ENCODE measurements around the gene LY86. TPM values are rescaled to one million over a fixed set of nuclear protein-coding genes. Genes with fewer than 3 reads are reported as not detected.

Gene LY86
- total and polyA plus RNA-seq, 9 of the 15 experiments (the other 6 are each of a cell fraction or from before 2014, with no cell fraction given) = 0.08 to 0.20 TPM; not detected in 7

- intact Hi-C loops (cut with micrococcal nuclease) (loop anchor here (1.0 kb wide), 1 partner anchor 20 kb away; no protein-coding TSS in a partner anchor), in situ Hi-C loops (cut with MboI) (loop anchor here (25.0 kb wide), 1 partner anchor 540 kb away; no protein-coding TSS in a partner anchor)
- no peak overlapping the region for H3K4me3 ChIP-seq
- H2AFZ ChIP-seq (ENCODE audit: low read depth, low read length) = peak overlapping the region; percentile 87
- H4K20me1 ChIP-seq (replicated peaks; ENCODE audit: control insufficient read depth, insufficient read depth, low read length) = no peaks in the 10 kb centered on the region
- no peaks in the 10 kb centered on the region for H3K9me1 ChIP-seq (ENCODE audit: control insufficient read depth, insufficient read depth, low read length)
- no TSS peak for BruUV-seq (replicated peaks)
- H3K79me2 ChIP-seq (ENCODE audit: control insufficient read depth, insufficient read depth, low read length) = no peaks in the 10 kb centered on the region
- no peak overlapping the region for H3K27ac ChIP-seq (ENCODE audit: extremely low read depth, low read depth, low read length)
- CTCF ChIA-PET (ENCODE audit: low intra/inter-chr PET ratio) = interaction anchor here (0.6 to 1.0 kb wide), 2 partner anchors 21 to 539 kb away, joined by 3 to 4 read pairs; no protein-coding TSS in a partner anchor
- FAIRE-seq (no peak), ATAC-seq (no peak), DNase-seq (ENCODE audit: extremely low read depth in 1 of 4, low spot score in 3 of 4) (no peak)
- no peaks in the 10 kb centered on the region; a peak in 1 of 5 replicates for H3K27me3 ChIP-seq (ENCODE audit: control insufficient read depth in 2 of 2, insufficient read depth in 2 of 2, low read length in 2 of 2)
- H3K36me3 ChIP-seq (ENCODE audit: control insufficient read depth, insufficient read depth, low read length) = no peaks in the 10 kb centered on the region; the same call in 2 of the 3 replicates
- H3K4me1 ChIP-seq (replicated peaks in 1 of 2; ENCODE audit: control insufficient read depth in 2 of 2, insufficient read depth in 2 of 2, low read length in 2 of 2) = peaks cover 48 to 66% of the 10 kb centered on the region in 2 experiments
- POLR2A ChIA-PET = no interaction called here
- H3K4me2 ChIP-seq (ENCODE audit: insufficient read depth, low read length) = no peak overlapping the region
- no peak overlapping the region for H3K9ac ChIP-seq (ENCODE audit: insufficient read depth in 1 of 2, low read depth in 2 of 2, low read length in 2 of 2)
- WGBS (ENCODE audit: insufficient coverage, low coverage, missing lambda C conversion rate) = 83% methylated on average over 3 of the region's 3 CpGs
- no peaks in the 10 kb centered on the region for H3K9me3 ChIP-seq (replicated peaks; ENCODE audit: control insufficient read depth, insufficient read depth, low read depth, low read length)
- no peak for TF ChIP-seq ZSCAN32 (CRISPR knock-in tag; IDR thresholded peaks at IDR 0.05)
- TF ChIP-seq HNRNPUL1 (IDR thresholded peaks at IDR 0.05; ENCODE audit: low read length) = no peak
- no peak for TF ChIP-seq ZBTB26 (CRISPR knock-in tag; IDR thresholded peaks at IDR 0.05)
- TF ChIP-seq STAT6 (CRISPR knock-in tag; IDR thresholded peaks at IDR 0.05) = no peak
- no peak for TF ChIP-seq MCM5 (IDR thresholded peaks at IDR 0.05; ENCODE audit: low read depth)
- TF ChIP-seq KDM5B (IDR thresholded peaks at IDR 0.05; ENCODE audit: insufficient replicate concordance, low read depth, low read length) = no peak
- no peak for TF ChIP-seq ZBTB40 (IDR thresholded peaks at IDR 0.05)
- TF ChIP-seq ZBTB40 (CRISPR knock-in tag; IDR thresholded peaks at IDR 0.05) = no peak
Measured at GRCh38 chr6:6697620-6698019, 109.1 kb downstream of the LY86 start.
